Hepatocyte (in vitro differentiated cells): Measurements from ENCODE around the gene TEKT5. TPM values are rescaled to one million over a fixed set of nuclear protein-coding genes. Genes with fewer than 3 reads are reported as not detected.

Source experiments
- DNase-seq: peaks from one replicate; pipeline ENCODE4 v3.0.0-alpha.2; 2016; ENCODE audit warnings: low spot score
- H2AFZ ChIP-seq: fragments of 200-600 bp; sonication (generic); 2 replicates; pipeline ENCODE4 v1.6.0; 2016; ENCODE audit warnings: antibody characterized with exemption, mild to moderate bottlenecking
- H3K27ac ChIP-seq: fragments of 200-600 bp; sonication (generic); 2 replicates; pipeline ENCODE4 v1.5.1; 2016; ENCODE audit warnings: mild to moderate bottlenecking
- H3K27me3 ChIP-seq: fragments of 200-600 bp; sonication (generic); 2 replicates; pipeline ENCODE4 v1.6.1; 2016
- H3K36me3 ChIP-seq: fragments of 200-600 bp; sonication (generic); replicated peaks from 2 replicates; pipeline ENCODE4 v1.5.1; 2016; ENCODE audit warnings: low read depth; ENCODE audit not compliant: insufficient read depth
- H3K4me1 ChIP-seq: fragments of 200-600 bp; sonication (generic); 2 replicates; pipeline ENCODE4 v1.5.1; 2016; ENCODE audit warnings: mild to moderate bottlenecking, moderate library complexity; ENCODE audit not compliant: insufficient read depth
- H3K4me2 ChIP-seq: fragments of 200-600 bp; sonication (generic); 2 replicates; pipeline ENCODE4 v1.6.0; 2016
- H3K4me3 ChIP-seq: fragments of 200-600 bp; sonication (generic); 2 replicates; pipeline ENCODE4 v1.5.1; 2016; ENCODE audit warnings: mild to moderate bottlenecking
- H3K79me2 ChIP-seq: fragments of 200-600 bp; sonication (generic); 2 replicates; pipeline ENCODE4 v1.6.0; 2017; ENCODE audit warnings: mild to moderate bottlenecking
- H3K9me2 ChIP-seq: fragments of 200-600 bp; sonication (generic); replicated peaks from 2 replicates; pipeline ENCODE4 v1.6.0; 2017; ENCODE audit warnings: mild to moderate bottlenecking; ENCODE audit not compliant: insufficient read depth
- H3K9me3 ChIP-seq: fragments of 200-600 bp; sonication (generic); 2 replicates; pipeline ENCODE4 v1.5.1; 2016; ENCODE audit warnings: low read depth, mild to moderate bottlenecking
- H4K20me1 ChIP-seq: fragments of 200-600 bp; sonication (generic); 2 replicates; pipeline ENCODE4 v1.6.0; 2016; ENCODE audit warnings: mild to moderate bottlenecking; ENCODE audit not compliant: insufficient read depth, poor library complexity, severe bottlenecking
- CTCF ChIP-seq: fragments of 200-600 bp; sonication (generic); IDR thresholded peaks from 2 replicates; pipeline ENCODE4 v1.5.1; 2016; ENCODE audit warnings: antibody characterized with exemption, mild to moderate bottlenecking; ENCODE audit not compliant: poor library complexity
- EZH2 ChIP-seq: fragments of 200-600 bp; sonication (generic); IDR thresholded peaks from 2 replicates; pipeline ENCODE4 v1.6.1; 2016; ENCODE audit warnings: antibody characterized with exemption, mild to moderate bottlenecking, borderline replicate concordance
- EZH2phosphoT487 ChIP-seq: fragments of 200-600 bp; sonication (generic); IDR thresholded peaks from one replicate; pipeline ENCODE4 v1.6.1; 2018; ENCODE audit warnings: antibody characterized with exemption, mild to moderate bottlenecking, low read depth, moderate library complexity; ENCODE audit not compliant: unreplicated experiment, severe bottlenecking
- WGBS: methylation state at CpG from one replicate; pipeline ENCODE4 v1.1.6; 2016; ENCODE audit warnings: low lambda C conversion rate; ENCODE audit errors: missing lambda C conversion rate; 5-methylcytosine and 5-hydroxymethylcytosine counted together
- polyA plus RNA-seq: library from polyadenylated mRNA; unstranded; fragments of >200 nt; fragmentation: Nextera tagmentation; extraction: Ambion mirVana; gene quantifications from 2 replicates; pipeline ENCODE4 v1.2.1, GENCODE V29; 2016
- total RNA-seq: library from RNA; depleted of rRNA; stranded (reverse); fragments of >200 nt; gene quantifications from 2 replicates; pipeline ENCODE4 v1.2.3, GENCODE V29; 2014

The TEKT5 gene
- total and polyA plus RNA-seq, 2 experiments from 2014 or later = not detected

- Histone ChIP-seq H3K9me2 (no peaks in the 10 kb centered on the region), H3K27me3 (no peaks in the 10 kb centered on the region), H3K9me3 (no peaks in the 10 kb centered on the region), H3K4me2 (no peak overlapping the region), H3K4me3 (no peak overlapping the region), H3K79me2 (no peaks in the 10 kb centered on the region), H2AFZ (no peak overlapping the region), H3K27ac (no peak overlapping the region), H4K20me1 (no peaks in the 10 kb centered on the region), H3K36me3 (no peaks in the 10 kb centered on the region), H3K4me1 (peaks cover 7% of the 10 kb centered on the region)
- TF ChIP-seq CTCF = no peak
- TF ChIP-seq EZH2phosphoT487 = no peak
- TF ChIP-seq EZH2 = no peak
- no peak for DNase-seq
- WGBS = over 99% methylated on average over 10 of the region's 10 CpGs
These were observed 47.4 kb downstream of the TEKT5 start for GRCh38 chr16:10647264-10647720.

- no peaks in the 10 kb centered on the region for H3K36me3 ChIP-seq
- TF ChIP-seq EZH2 = no peak
- no peak for TF ChIP-seq CTCF
- no peak for TF ChIP-seq EZH2phosphoT487
- peaks cover 13% of the 10 kb centered on the region for H3K4me1 ChIP-seq
- no peaks in the 10 kb centered on the region for H3K9me3 ChIP-seq
- H2AFZ ChIP-seq = no peak overlapping the region
- H3K9me2 ChIP-seq = no peaks in the 10 kb centered on the region
- WGBS = 85% methylated on average over 9 of the region's 9 CpGs
- H3K4me2 ChIP-seq = no peak overlapping the region
- no peaks in the 10 kb centered on the region for H3K79me2 ChIP-seq
- no peaks in the 10 kb centered on the region for H3K27me3 ChIP-seq
- no peak for DNase-seq
- no peak overlapping the region for H3K27ac ChIP-seq
- H3K4me3 ChIP-seq = no peak overlapping the region
- no peaks in the 10 kb centered on the region for H4K20me1 ChIP-seq
These were observed 48.0 kb downstream of the TEKT5 start for GRCh38 chr16:10646581-10647263.

- TF ChIP-seq CTCF (no peak), EZH2phosphoT487 (no peak), EZH2 (no peak)
These were observed 48.5 kb downstream of the TEKT5 start for GRCh38 chr16:10646228-10646580.

More at GRCh38 chr16:10646228-10646580, 48.5 kb downstream of the TEKT5 start:
- WGBS = 56% methylated on average over 1 of the region's 1 CpG
- H4K20me1 ChIP-seq = no peaks in the 10 kb centered on the region
- no peak overlapping the region for H2AFZ ChIP-seq
- H3K4me3 ChIP-seq = no peak overlapping the region
- peaks cover 13% of the 10 kb centered on the region for H3K4me1 ChIP-seq
- H3K9me2 ChIP-seq = no peaks in the 10 kb centered on the region
- no peak overlapping the region for H3K4me2 ChIP-seq
- no peaks in the 10 kb centered on the region for H3K9me3 ChIP-seq
- no peak overlapping the region for H3K27ac ChIP-seq
- DNase-seq = no peak
- H3K27me3 ChIP-seq = no peaks in the 10 kb centered on the region
- no peaks in the 10 kb centered on the region for H3K79me2 ChIP-seq
- no peaks in the 10 kb centered on the region for H3K36me3 ChIP-seq
